Chondrocyte (in vitro differentiated cells): ENCODE results near the gene SESN1. TPM values are rescaled to one million over a fixed set of nuclear protein-coding genes. Genes with fewer than 3 reads are reported as not detected.

ENCODE experiments used
- DNase-seq: peaks from one replicate; pipeline ENCODE4 v3.0.0; 2021; ENCODE audit warnings: mixed read lengths, low spot score
- H3K27ac Mint-ChIP-seq: one replicate; pipeline ENCODE4 v1.8.0; 2021; ENCODE audit warnings: mild to moderate bottlenecking, moderate library complexity, mixed read lengths; ENCODE audit not compliant: unreplicated experiment
- H3K27me3 Mint-ChIP-seq: 2 replicates; pipeline ENCODE4 v1.8.0; 2021; ENCODE audit warnings: low read depth, mixed read lengths
- H3K36me3 Mint-ChIP-seq: 2 replicates; pipeline ENCODE4 v1.8.0; 2021; ENCODE audit warnings: low read depth, mixed read lengths
- H3K4me1 Mint-ChIP-seq: 2 replicates; pipeline ENCODE4 v1.8.0; 2021; ENCODE audit warnings: low read depth, mild to moderate bottlenecking, mixed read lengths
- H3K4me3 Mint-ChIP-seq: one replicate; pipeline ENCODE4 v1.8.0; 2021; ENCODE audit warnings: mild to moderate bottlenecking, moderate library complexity, mixed read lengths; ENCODE audit not compliant: unreplicated experiment
- H3K9me3 Mint-ChIP-seq: 2 replicates; pipeline ENCODE4 v1.8.0; 2021; ENCODE audit warnings: low read depth, mixed read lengths
- total RNA-seq: library from RNA; stranded (reverse); gene quantifications from 3 replicates; pipeline ENCODE4 v1.2.1, GENCODE V29; 2021
- TF ChIP-seq, protein P1 (sequence below): fragments of 200-600 bp; sonication (generic); IDR thresholded peaks from 2 replicates; pipeline ENCODE4 v1.5.0; 2021; ENCODE audit warnings: antibody characterized with exemption, mild to moderate bottlenecking, moderate library complexity

Gene SESN1
- total RNA-seq, 1 donor from 2014 or later: 9.5 TPM

DNA sequence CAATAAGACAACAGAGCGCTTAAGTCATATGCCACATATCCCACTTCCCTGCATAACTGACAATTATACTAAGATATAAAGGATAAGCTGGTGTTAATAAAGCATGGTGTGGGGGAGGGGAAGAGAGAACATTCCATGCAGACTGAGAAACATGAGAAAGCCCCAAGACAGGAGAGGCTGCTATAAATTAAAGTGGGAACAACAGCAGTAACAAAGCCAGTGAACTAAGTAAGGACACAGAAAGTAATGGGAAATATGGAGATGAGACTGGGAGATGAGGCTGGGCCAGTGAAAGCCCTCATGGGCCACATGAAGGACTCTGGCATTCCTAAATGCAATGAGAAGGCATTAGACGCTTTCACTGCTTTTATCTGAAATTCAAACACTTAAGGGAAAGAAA, 41.3 kb downstream of the SESN1 start:
- TF ChIP-seq, protein P1, sequence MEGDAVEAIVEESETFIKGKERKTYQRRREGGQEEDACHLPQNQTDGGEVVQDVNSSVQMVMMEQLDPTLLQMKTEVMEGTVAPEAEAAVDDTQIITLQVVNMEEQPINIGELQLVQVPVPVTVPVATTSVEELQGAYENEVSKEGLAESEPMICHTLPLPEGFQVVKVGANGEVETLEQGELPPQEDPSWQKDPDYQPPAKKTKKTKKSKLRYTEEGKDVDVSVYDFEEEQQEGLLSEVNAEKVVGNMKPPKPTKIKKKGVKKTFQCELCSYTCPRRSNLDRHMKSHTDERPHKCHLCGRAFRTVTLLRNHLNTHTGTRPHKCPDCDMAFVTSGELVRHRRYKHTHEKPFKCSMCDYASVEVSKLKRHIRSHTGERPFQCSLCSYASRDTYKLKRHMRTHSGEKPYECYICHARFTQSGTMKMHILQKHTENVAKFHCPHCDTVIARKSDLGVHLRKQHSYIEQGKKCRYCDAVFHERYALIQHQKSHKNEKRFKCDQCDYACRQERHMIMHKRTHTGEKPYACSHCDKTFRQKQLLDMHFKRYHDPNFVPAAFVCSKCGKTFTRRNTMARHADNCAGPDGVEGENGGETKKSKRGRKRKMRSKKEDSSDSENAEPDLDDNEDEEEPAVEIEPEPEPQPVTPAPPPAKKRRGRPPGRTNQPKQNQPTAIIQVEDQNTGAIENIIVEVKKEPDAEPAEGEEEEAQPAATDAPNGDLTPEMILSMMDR: no peak
- no peaks in the 10 kb centered on the region for H3K36me3 Mint-ChIP-seq
- no peak overlapping the region for H3K4me3 Mint-ChIP-seq
- DNase-seq: no peak
- H3K4me1 Mint-ChIP-seq: peaks cover 22% of the 10 kb centered on the region
- no peak overlapping the region for H3K27ac Mint-ChIP-seq
- H3K9me3 Mint-ChIP-seq: no peaks in the 10 kb centered on the region
- H3K27me3 Mint-ChIP-seq: no peaks in the 10 kb centered on the region

DNA sequence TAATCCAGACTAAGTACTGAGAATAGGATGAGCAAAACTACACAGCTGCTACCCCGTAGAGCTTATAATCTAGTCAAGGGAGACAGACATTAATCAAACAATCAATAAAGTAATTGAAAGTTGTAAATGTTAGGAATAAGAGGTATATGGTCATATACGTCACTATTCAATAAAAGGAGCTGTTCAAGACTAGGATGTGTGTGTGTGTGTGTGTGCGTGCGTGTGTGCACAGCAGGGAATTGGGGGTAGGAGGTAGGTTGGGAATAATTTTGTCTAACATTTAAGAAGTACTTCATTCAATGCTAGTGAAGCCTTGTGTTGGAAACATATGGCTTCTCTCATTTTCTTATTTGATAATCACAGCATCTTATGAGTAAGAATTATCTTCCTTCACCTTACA, 41.8 kb downstream of the SESN1 start:
- Mint-ChIP-seq H3K4me3 (no peak overlapping the region), H3K9me3 (no peaks in the 10 kb centered on the region), H3K27me3 (no peaks in the 10 kb centered on the region), H3K36me3 (no peaks in the 10 kb centered on the region), H3K27ac (no peak overlapping the region), H3K4me1 (peaks cover 25% of the 10 kb centered on the region)
- DNase-seq: no peak
- TF ChIP-seq, protein P1: no peak

DNA sequence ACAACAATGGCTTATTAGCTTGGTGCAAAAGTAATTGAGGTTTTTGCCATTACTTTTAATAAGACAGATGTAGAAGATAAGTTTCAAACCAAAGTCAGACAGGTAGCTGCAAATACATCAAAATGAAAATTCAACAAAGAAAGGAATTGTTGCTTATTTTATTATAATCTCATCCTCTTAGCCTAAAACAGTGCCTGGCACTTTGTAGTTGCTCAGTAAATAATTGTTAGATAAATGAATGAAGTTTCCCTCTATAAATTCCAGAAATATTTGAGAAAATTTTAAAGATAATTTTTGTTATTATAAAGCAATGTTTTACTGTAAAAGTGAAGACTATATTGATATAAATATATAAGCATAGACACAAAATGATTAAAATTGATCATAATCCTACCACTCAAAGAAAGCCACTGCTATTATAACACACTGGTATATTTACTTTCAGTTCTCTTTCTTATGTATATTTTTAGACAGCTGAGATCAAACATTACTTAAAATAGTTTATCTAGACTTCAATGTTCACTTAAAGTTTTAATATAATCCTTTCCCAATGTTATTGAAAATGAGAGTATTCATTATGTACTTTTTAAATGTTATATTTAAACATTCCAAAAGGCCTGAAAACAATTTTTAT, 42.5 kb downstream of the SESN1 start:
- Mint-ChIP-seq H3K9me3 (no peaks in the 10 kb centered on the region), H3K36me3 (no peaks in the 10 kb centered on the region), H3K4me1 (peaks cover 25% of the 10 kb centered on the region), H3K27ac (no peak overlapping the region), H3K27me3 (no peaks in the 10 kb centered on the region), H3K4me3 (no peak overlapping the region)
- TF ChIP-seq, protein P1: no peak
- DNase-seq: no peak

DNA sequence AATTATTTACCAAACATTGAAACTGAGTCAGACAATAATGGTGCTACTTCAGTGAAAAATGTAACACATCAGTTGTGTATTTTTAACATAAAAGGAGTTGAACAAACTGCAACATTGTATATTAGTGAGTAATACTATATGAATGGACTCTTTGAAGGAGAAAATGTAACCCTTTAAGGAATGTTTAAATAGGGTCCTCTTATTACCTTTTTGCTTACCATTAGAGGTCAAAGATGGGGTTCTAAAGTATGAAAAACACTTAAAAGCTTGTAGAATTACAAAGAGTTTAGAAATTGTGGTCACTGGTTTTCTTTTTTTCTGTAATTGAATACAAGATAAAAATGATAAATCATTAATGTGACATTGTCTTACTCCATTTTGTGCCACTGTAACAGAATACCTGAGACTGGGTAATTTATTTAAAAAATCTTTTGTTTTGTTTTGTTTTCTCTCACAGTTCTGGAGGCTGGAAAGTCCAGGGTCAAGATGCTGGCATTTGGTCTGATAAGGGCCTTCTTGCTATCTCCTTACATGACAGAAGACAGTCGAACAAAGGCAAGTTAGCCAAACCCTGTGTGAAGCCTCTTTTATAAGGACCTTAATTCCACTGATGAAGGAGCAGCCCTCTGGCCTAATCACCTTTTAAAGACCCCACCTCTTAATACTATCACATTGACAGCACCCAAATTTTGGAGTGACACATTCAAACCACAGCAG, 43.2 kb downstream of the SESN1 start:
- no peaks in the 10 kb centered on the region for H3K36me3 Mint-ChIP-seq
- no peak overlapping the region for H3K4me3 Mint-ChIP-seq
- H3K9me3 Mint-ChIP-seq: no peaks in the 10 kb centered on the region
- peaks cover 25% of the 10 kb centered on the region for H3K4me1 Mint-ChIP-seq
- no peaks in the 10 kb centered on the region for H3K27me3 Mint-ChIP-seq
- DNase-seq: no peak
- TF ChIP-seq, protein P1: no peak
- H3K27ac Mint-ChIP-seq: no peak overlapping the region

DNA sequence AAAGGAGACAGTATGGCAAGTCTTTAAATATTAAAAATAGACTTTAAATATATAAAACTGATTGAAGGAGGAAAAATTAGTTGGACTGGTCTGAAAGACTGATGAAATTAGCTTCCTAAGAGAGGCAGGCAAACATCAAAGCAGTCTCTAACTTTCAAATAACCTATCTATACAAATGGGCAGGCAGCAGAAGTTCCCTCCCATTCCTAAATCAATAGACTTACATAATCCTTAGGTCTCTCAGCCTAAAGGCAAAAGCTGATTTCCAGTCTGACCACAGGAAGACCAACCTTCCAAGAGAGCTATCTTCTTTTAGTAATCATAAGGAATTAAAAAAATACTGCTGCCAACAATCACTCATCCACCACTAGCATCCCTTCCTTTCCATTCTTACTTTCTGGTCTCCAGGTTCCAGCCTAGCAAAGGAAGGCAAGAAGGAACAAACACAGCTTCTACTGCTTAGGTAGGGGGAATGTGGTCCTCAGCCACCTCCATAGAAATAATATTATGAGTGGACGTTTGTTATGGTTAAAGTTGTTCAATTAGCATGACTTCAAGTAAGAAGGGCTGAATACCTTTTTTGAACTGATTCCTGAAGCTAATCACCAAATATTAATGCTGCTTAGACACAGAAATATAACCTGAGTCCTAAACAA, 44.1 kb downstream of the SESN1 start:
- Mint-ChIP-seq H3K27ac (no peak overlapping the region), H3K27me3 (no peaks in the 10 kb centered on the region), H3K36me3 (no peaks in the 10 kb centered on the region), H3K9me3 (no peaks in the 10 kb centered on the region), H3K4me1 (peaks cover 20% of the 10 kb centered on the region), H3K4me3 (no peak overlapping the region)
- DNase-seq: no peak
- TF ChIP-seq, protein P1: no peak
